Measurements from ENCODE around the gene PTGS1.
A peak's percentile ranks its signal among the peaks of the same experiment; 100 is the strongest.
"Not testable (repeated sequence)": the region's sequence is repeated elsewhere in the genome, so short reads cannot be mapped to it uniquely, and the experiment has no call there.

PTGS1 gene
- 31.9 to 176 (median 113) reads per million in 18 experiments for total RNA-seq

- DNase-seq: peak; percentile 30 to 77
These were observed at the start of gene PTGS1 for GRCh38 chr9:122370869-122371755. PTGS1 (plus strand) TSS chr9:122371024; CDS start chr9:122371085, 61 bp downstream.

GRCh38 chr9:122322553-122322952, 48.3 kb upstream of the PTGS1 start:
- DNase-seq: no peak

GRCh38 chr9:122324665-122325064, 46.2 kb upstream of the PTGS1 start:
- not testable (repeated sequence) for DNase-seq

GRCh38 chr9:122325124-122325523, 45.7 kb upstream of the PTGS1 start:
- DNase-seq: no peak

- DNase-seq: no peak
These were observed 43.6 kb upstream of the PTGS1 start for GRCh38 chr9:122327175-122327574.

- DNase-seq: no peak
These were observed 41.2 kb upstream of the PTGS1 start for GRCh38 chr9:122329597-122329996.

- DNase-seq: not testable (repeated sequence)
These were observed 40.4 kb upstream of the PTGS1 start for GRCh38 chr9:122330466-122330865.

- DNase-seq: no peak
These were observed 39.3 kb upstream of the PTGS1 start for GRCh38 chr9:122331523-122331927.

- DNase-seq: no peak
These were observed 38.7 kb upstream of the PTGS1 start for GRCh38 chr9:122332083-122332482.

GRCh38 chr9:122332644-122333043, 38.2 kb upstream of the PTGS1 start:
- DNase-seq: no peak

- peak; percentile 28 to 50 for DNase-seq
These were observed 37.5 kb upstream of the PTGS1 start for GRCh38 chr9:122333169-122333808.

- no peak for DNase-seq
These were observed 35.9 kb upstream of the PTGS1 start for GRCh38 chr9:122334916-122335315.

GRCh38 chr9:122336189-122336588, 34.6 kb upstream of the PTGS1 start:
- DNase-seq: no peak

GRCh38 chr9:122336866-122337555, 33.8 kb upstream of the PTGS1 start:
- DNase-seq: no peak

- no peak for DNase-seq
These were observed 33.3 kb upstream of the PTGS1 start for GRCh38 chr9:122337556-122337929.

GRCh38 chr9:122338536-122338935, 32.3 kb upstream of the PTGS1 start:
- no peak for DNase-seq

- no peak for DNase-seq
These were observed 31.8 kb upstream of the PTGS1 start for GRCh38 chr9:122338994-122339393.

- no peak for DNase-seq
These were observed 31.2 kb upstream of the PTGS1 start for GRCh38 chr9:122339579-122339978.

- DNase-seq: no peak
These were observed 30.7 kb upstream of the PTGS1 start for GRCh38 chr9:122340161-122340560.

- no peak for DNase-seq
These were observed 28.3 kb upstream of the PTGS1 start for GRCh38 chr9:122342323-122343050.

GRCh38 chr9:122346478-122347347, 24.1 kb upstream of the PTGS1 start:
- DNase-seq: peak in 1 of 2 donors; percentile 52

Measured in inflammatory macrophage (primary cell).